PC-3 (cell line): ENCODE data around the gene PPFIA1. TPM values are rescaled to one million over a fixed set of nuclear protein-coding genes. Genes with fewer than 3 reads are reported as not detected.

Source experiments
- ATAC-seq: fragments of 200-7000 bp; cut with Tn5 transposase; 2 replicates; pipeline ENCODE4 v1.9.1; 2020; ENCODE audit warnings: mild to moderate bottlenecking, moderate library complexity
- BruUV-seq: library from RNA; stranded (reverse); fragments of 400-500 nt; replicated peaks from 2 replicates; lab custom pipeline; 2021; lab: Mats Ljungman, UMichigan
- CTCF ChIA-PET: fragments of 300-600 bp; sonication (Branson Sonifier 250); formaldehyde crosslinking; loops from one replicate; lab custom pipeline; 2022; ENCODE audit warnings: antibody characterized with exemption; lab: Charles Lee
- POLR2A ChIA-PET: fragments of 300-600 bp; sonication (Branson Sonifier 250); formaldehyde crosslinking; loops from one replicate; lab custom pipeline; 2022; ENCODE audit warnings: antibody characterized with exemption; ENCODE audit not compliant: unreplicated experiment; lab: Charles Lee
- DNase-seq: peaks from one replicate; pipeline ENCODE4 v3.0.0-alpha.2; 2015
- H2AFZ ChIP-seq: fragments of 300-600 bp; sonication (generic); 2 replicates; pipeline ENCODE4 v1.6.0; 2016; ENCODE audit warnings: antibody characterized with exemption, low read length
- H3F3A ChIP-seq: fragments of 300-600 bp; sonication (generic); one replicate; pipeline ENCODE4 v1.6.0; 2017; ENCODE audit warnings: antibody characterized with exemption, low read length, control low read depth, mild to moderate bottlenecking; ENCODE audit not compliant: unreplicated experiment
- H3K27ac ChIP-seq: fragments of 300-600 bp; sonication (generic); 2 replicates; pipeline ENCODE4 v1.5.1; 2016; ENCODE audit warnings: mild to moderate bottlenecking, low read length
- H3K27me3 ChIP-seq: fragments of 300-600 bp; sonication (generic); 2 replicates; pipeline ENCODE4 v1.6.1; 2016; ENCODE audit warnings: low read length, mixed read lengths
- H3K36me3 ChIP-seq: fragments of 300-600 bp; sonication (generic); 2 replicates; pipeline ENCODE4 v1.6.1; 2016; ENCODE audit warnings: low read depth, mixed run types, low read length, mixed read lengths
- H3K4me1 ChIP-seq: fragments of 300-600 bp; sonication (generic); 2 replicates; pipeline ENCODE4 v1.5.1; 2016; ENCODE audit warnings: low read length; ENCODE audit not compliant: insufficient read depth
- H3K4me2 ChIP-seq: fragments of 300-600 bp; sonication (generic); 2 replicates; pipeline ENCODE4 v1.6.0; 2016; ENCODE audit warnings: low read length
- H3K4me3 ChIP-seq: fragments of 300-600 bp; sonication (generic); 2 replicates; pipeline ENCODE4 v1.5.1; 2016; ENCODE audit warnings: mild to moderate bottlenecking, low read length, mixed read lengths
- H3K79me2 ChIP-seq: fragments of 300-600 bp; sonication (generic); 2 replicates; pipeline ENCODE4 v1.6.1; 2017; ENCODE audit warnings: low read length, mixed read lengths
- H3K9ac ChIP-seq: fragments of 300-600 bp; sonication (generic); 2 replicates; pipeline ENCODE4 v1.6.0; 2016; ENCODE audit warnings: mild to moderate bottlenecking, low read length
- H3K9me2 ChIP-seq: fragments of 300-600 bp; sonication (generic); replicated peaks from 2 replicates; pipeline ENCODE4 v1.6.1; 2016; ENCODE audit warnings: mixed run types, low read length, mixed read lengths
- H3K9me3 ChIP-seq: fragments of 300-600 bp; sonication (generic); 2 replicates; pipeline ENCODE4 v1.6.1; 2016; ENCODE audit warnings: low read length, mixed read lengths
- H4K20me1 ChIP-seq: fragments of 300-600 bp; sonication (generic); 2 replicates; pipeline ENCODE4 v1.6.1; 2016; ENCODE audit warnings: low read length, mixed read lengths
- EZH2 ChIP-seq: fragments of 300-600 bp; sonication (generic); IDR thresholded peaks from one replicate; pipeline ENCODE4 v1.6.1; 2017; ENCODE audit warnings: antibody characterized with exemption, mild to moderate bottlenecking, low read length; ENCODE audit not compliant: unreplicated experiment
- EZH2phosphoT487 ChIP-seq: fragments of 300-600 bp; sonication (generic); IDR thresholded peaks from 2 replicates; pipeline ENCODE4 v1.6.1; 2018; ENCODE audit warnings: mild to moderate bottlenecking, antibody characterized with exemption, low read length, borderline replicate concordance
- intact Hi-C: fragments of 100-400 bp; cut with micrococcal nuclease; formaldehyde crosslinking; loops from 2 replicates; pipeline ENCODE4 v1.9.0; 2023
- total RNA-seq: library from RNA; depleted of rRNA; stranded (reverse); fragments of >200 nt; gene quantifications from 2 replicates; pipeline ENCODE4 v1.2.3, GENCODE V29; 2014
- TF ChIP-seq, protein P1 (sequence below): fragments of 300-600 bp; sonication (generic); conservative IDR thresholded peaks from 2 replicates; pipeline ENCODE4 v1.5.1; 2017; ENCODE audit warnings: antibody characterized with exemption, low read depth, mild to moderate bottlenecking, low read length

Gene PPFIA1
- total RNA-seq, 1 experiment from 2014 or later = 57.5 TPM

DNA sequence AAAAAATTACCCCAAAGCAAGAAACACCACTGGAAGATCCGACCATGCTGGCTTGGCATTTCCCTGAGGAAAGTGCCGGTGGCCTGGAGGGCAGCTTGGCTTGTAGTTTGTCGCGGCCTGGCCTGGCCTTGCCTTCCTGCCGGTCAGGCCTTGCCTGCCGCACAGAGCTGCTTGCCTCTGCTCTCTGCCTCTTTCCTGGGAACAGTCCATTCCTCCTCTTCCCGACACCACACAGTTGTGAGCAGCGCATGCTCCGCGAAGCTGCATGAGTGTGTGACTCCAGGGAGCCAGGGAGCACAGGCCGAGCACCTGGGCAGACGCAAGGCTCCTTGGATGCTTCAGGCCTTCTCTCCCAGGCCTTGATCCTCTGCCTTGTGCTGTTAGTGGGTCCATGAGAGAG lies 147.6 kb downstream of the PPFIA1 start:
- Histone ChIP-seq H3K4me2 (no peak overlapping the region), H3F3A (no peaks in the 10 kb centered on the region), H3K9ac (no peak overlapping the region), H3K9me3 (no peaks in the 10 kb centered on the region), H3K79me2 (no peaks in the 10 kb centered on the region), H3K36me3 (peaks cover 83% of the 10 kb centered on the region), H4K20me1 (0 out of 2 replicates have a peak, but pooled peaks cover under 1% of the 10 kb centered on the region), H3K4me3 (no peak overlapping the region), H2AFZ (no peak overlapping the region), H3K4me1 (no peaks in the 10 kb centered on the region), H3K27me3 (no peaks in the 10 kb centered on the region), H3K27ac (no peak overlapping the region), H3K9me2 (no peaks in the 10 kb centered on the region)
- no peak for DNase-seq
- no TSS peak for BruUV-seq
- ChIA-PET CTCF (interaction anchor here (0.6 kb wide), 1 partner anchor 1088 kb away, joined by 4 read pairs; no protein-coding TSS in a partner anchor), POLR2A (no interaction called here)
- TF ChIP-seq, protein P1, sequence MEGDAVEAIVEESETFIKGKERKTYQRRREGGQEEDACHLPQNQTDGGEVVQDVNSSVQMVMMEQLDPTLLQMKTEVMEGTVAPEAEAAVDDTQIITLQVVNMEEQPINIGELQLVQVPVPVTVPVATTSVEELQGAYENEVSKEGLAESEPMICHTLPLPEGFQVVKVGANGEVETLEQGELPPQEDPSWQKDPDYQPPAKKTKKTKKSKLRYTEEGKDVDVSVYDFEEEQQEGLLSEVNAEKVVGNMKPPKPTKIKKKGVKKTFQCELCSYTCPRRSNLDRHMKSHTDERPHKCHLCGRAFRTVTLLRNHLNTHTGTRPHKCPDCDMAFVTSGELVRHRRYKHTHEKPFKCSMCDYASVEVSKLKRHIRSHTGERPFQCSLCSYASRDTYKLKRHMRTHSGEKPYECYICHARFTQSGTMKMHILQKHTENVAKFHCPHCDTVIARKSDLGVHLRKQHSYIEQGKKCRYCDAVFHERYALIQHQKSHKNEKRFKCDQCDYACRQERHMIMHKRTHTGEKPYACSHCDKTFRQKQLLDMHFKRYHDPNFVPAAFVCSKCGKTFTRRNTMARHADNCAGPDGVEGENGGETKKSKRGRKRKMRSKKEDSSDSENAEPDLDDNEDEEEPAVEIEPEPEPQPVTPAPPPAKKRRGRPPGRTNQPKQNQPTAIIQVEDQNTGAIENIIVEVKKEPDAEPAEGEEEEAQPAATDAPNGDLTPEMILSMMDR = no peak
- TF ChIP-seq EZH2 (no peak), EZH2phosphoT487 (no peak)
- intact Hi-C loops = no loop called here
- ATAC-seq = no peak

- ChIA-PET POLR2A (no interaction called here), CTCF (interaction anchor here (0.5 kb wide), 1 partner anchor 37 kb away, joined by 7 read pairs; no protein-coding TSS in a partner anchor)
- no peaks in the 10 kb centered on the region for H3K9me2 ChIP-seq
- no TSS peak for BruUV-seq
- DNase-seq (no peak), ATAC-seq (no peak)
- peaks cover 4% of the 10 kb centered on the region; the same call in 1 of the 2 replicates for H3K4me1 ChIP-seq
- TF ChIP-seq EZH2 = no peak
- TF ChIP-seq EZH2phosphoT487 = no peak
- TF ChIP-seq, protein P1 = no peak
- no peak overlapping the region for H3K4me3 ChIP-seq
- no peaks in the 10 kb centered on the region for H3K9me3 ChIP-seq
- H2AFZ ChIP-seq = no peak overlapping the region
- peaks cover 81% of the 10 kb centered on the region for H3K36me3 ChIP-seq
- H3K4me2 ChIP-seq = no peak overlapping the region
- H3K79me2 ChIP-seq = no peaks in the 10 kb centered on the region
- H3K27me3 ChIP-seq = no peaks in the 10 kb centered on the region
- no peak overlapping the region for H3K9ac ChIP-seq
- peak overlapping the region; percentile 30 for H3K27ac ChIP-seq
- intact Hi-C loops = no loop called here
- peaks cover 6% of the 10 kb centered on the region; the same call in 1 of the 2 replicates for H4K20me1 ChIP-seq
- H3F3A ChIP-seq = no peaks in the 10 kb centered on the region
Observed at GRCh38 chr11:70419307-70420007, 149.0 kb downstream of the PPFIA1 start.

DNA sequence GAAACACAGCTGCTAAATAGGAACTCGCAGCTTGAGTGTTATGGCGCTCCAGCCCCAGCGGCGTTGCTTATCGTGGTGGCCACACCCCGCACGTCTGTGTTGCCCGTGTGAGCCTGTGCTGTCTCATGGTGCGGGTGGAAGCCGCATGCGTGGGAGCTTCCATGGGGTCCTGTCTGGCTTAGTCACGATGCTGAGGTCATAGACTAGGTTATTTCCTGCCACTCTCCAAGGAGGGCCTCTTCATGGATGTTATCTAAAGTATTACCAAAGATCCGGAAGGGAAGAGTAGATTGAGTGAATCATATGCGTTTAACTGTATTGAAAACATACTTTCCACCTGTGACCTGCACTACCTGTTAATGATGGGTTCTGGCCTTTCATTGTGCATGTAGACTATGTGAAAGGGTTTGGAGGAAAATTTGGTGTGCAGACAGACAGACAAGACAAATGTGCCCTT lies 149.5 kb downstream of the PPFIA1 start:
- Histone ChIP-seq H3K4me2 (no peak overlapping the region), H3K9me3 (no peaks in the 10 kb centered on the region), H3K4me3 (no peak overlapping the region), H3F3A (no peaks in the 10 kb centered on the region), H2AFZ (no peak overlapping the region), H3K4me1 (peaks cover 4% of the 10 kb centered on the region; the same call in 1 of the 2 replicates), H3K27ac (peak overlapping the region; percentile 30), H3K9ac (no peak overlapping the region), H3K27me3 (no peaks in the 10 kb centered on the region), H3K36me3 (peaks cover 81% of the 10 kb centered on the region), H3K9me2 (no peaks in the 10 kb centered on the region), H4K20me1 (peaks cover 10% of the 10 kb centered on the region; the same call in 1 of the 2 replicates), H3K79me2 (no peaks in the 10 kb centered on the region)
- BruUV-seq = TSS peak; percentile 16
- peak; percentile 45 for DNase-seq
- peak; percentile 23 for ATAC-seq
- CTCF ChIA-PET = interaction anchor here (0.5 kb wide), 1 partner anchor 36 kb away, joined by 7 read pairs; no protein-coding TSS in a partner anchor
- no peak for TF ChIP-seq EZH2phosphoT487
- TF ChIP-seq EZH2 = no peak
- TF ChIP-seq, protein P1 = no peak
- intact Hi-C loops = no loop called here
- POLR2A ChIA-PET = no interaction called here
